RCC 7860 (cell line): Measurements from ENCODE around the gene EXOC7.
"Not testable (repeated sequence)": the region's sequence is repeated elsewhere in the genome, so short reads cannot be mapped to it uniquely, and the experiment has no call there.

Source experiments
- DNase-seq: peaks from one replicate; pipeline ENCODE4 v3.0.0-alpha.2; 2015; ENCODE audit warnings: low spot score
- FAIRE-seq: peaks from 2 replicates; lab custom pipeline; 2012; peaks lifted over from hg19 to GRCh38; lab: Jason Lieb, UNC

The EXOC7 gene

GRCh38 chr17:76089680-76090516 is 13.7 kb downstream of the EXOC7 start:
- FAIRE-seq = no peak

DNA sequence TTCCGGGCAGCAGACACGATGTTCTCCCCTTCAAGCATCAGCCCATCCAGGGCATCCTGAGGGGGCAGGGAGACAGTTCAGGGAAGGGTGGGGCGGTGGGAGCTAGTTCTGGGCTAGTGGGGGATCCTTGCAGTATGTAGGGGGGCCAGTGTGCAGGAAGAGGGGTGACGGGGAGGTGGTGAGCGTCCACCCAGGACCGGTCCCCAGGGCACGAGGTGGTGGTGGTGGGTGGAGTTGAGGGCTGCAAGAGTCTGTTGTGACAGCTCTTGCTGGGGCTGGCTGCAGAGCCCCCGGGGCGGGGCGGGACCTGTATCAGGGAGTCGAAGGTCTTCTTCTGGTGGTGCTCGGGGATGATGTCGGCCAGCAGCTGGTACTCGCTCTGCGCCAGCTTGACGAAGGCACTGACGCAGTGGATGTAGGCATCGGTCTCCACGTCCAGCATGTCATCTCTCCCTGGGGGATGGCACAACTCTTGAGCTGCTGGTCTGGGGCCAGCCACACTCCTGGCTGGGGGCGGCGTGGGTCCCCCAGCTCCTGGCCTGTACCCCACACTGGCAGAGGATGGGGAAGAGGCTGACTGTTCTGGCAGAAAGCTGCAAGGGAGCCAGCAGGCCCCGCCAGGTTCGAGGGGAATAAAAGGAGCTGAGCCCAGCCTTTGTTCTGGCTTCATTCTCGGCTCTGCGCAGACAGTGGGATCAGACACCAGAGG is 14.6 kb downstream of the EXOC7 start:
- FAIRE-seq (no peak), DNase-seq (no peak)

More at GRCh38 chr17:76089680-76090516, 13.7 kb downstream of the EXOC7 start:
- DNase-seq = no peak

- DNase-seq = no peak
- no peak for FAIRE-seq
These were observed 15.3 kb downstream of the EXOC7 start for GRCh38 chr17:76088041-76088867.

GRCh38 chr17:76087531-76087930 is 16.1 kb downstream of the EXOC7 start:
- no peak for FAIRE-seq
- no peak for DNase-seq

DNA sequence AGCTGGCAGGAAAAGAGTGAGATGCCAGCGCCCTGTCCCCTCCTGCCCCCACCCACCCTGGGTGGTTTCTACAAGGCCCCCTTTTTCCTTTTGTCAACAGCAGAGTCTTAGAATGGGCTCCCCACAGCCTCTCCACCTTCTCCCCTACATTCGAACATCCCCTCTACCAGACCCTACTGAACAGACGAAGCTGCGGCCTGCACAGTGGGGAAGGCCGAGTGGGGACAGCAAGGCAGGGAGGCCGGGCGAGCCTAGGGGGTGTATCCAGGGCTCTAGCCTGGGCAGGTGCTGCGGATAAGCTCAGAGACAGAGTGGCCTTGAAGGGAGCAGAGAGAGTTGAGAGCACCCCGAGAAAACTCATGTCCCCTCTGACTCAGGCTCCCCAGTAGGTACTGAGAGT is 17.2 kb downstream of the EXOC7 start:
- FAIRE-seq = no peak
- DNase-seq = no peak

- DNase-seq (no peak), FAIRE-seq (no peak)
These were observed 17.7 kb downstream of the EXOC7 start for GRCh38 chr17:76085731-76086366.

- no peak for FAIRE-seq
- no peak for DNase-seq
These were observed 18.4 kb downstream of the EXOC7 start for GRCh38 chr17:76085066-76085730.

GRCh38 chr17:76083536-76084182 is 19.9 kb downstream of the EXOC7 start:
- DNase-seq (no peak), FAIRE-seq (no peak)

DNA sequence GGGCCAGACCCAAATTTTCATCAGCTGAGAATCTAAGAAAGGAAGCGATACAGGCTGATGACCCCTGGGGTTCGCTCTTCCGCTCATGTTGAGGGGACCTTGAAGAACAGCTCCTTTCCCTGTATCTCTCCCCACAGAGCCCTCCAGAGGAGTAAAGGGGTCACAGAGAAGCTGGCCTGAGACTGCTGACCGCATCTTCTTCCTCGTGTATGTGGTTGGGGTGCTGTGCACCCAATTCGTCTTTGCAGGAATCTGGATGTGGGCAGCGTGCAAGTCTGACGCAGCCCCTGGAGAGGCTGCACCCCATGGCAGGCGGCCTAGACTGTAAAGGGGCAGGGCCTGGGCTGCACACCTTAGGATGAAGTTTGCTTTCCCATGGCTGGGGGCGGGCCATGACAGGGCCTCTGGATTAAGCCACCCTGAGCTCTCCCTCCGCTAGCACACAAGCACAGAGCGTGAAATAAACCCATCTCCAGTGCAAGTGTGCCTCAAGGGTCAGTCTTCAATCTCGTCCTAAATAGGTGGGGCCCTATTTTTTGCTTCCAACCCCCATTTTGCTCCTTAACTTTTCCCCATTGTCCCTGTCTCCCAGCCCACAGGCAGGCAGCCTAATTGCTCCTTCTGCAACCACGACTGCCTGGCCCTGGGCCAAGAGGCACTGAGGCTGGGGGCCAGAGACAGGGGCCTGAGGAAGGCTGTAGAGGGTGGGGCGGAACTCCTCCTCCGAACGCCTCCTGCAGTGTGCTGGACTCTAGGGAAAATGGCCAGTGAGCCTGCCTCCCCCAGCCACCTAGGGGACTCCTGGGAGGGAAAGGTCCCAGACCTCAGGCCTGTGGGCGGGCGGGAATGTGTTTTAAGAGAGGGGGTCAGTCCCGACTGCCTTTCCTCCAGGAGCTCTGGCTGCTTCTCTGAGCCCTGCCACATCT is 21.0 kb downstream of the EXOC7 start:
- FAIRE-seq = no peak
- DNase-seq = no peak

DNA sequence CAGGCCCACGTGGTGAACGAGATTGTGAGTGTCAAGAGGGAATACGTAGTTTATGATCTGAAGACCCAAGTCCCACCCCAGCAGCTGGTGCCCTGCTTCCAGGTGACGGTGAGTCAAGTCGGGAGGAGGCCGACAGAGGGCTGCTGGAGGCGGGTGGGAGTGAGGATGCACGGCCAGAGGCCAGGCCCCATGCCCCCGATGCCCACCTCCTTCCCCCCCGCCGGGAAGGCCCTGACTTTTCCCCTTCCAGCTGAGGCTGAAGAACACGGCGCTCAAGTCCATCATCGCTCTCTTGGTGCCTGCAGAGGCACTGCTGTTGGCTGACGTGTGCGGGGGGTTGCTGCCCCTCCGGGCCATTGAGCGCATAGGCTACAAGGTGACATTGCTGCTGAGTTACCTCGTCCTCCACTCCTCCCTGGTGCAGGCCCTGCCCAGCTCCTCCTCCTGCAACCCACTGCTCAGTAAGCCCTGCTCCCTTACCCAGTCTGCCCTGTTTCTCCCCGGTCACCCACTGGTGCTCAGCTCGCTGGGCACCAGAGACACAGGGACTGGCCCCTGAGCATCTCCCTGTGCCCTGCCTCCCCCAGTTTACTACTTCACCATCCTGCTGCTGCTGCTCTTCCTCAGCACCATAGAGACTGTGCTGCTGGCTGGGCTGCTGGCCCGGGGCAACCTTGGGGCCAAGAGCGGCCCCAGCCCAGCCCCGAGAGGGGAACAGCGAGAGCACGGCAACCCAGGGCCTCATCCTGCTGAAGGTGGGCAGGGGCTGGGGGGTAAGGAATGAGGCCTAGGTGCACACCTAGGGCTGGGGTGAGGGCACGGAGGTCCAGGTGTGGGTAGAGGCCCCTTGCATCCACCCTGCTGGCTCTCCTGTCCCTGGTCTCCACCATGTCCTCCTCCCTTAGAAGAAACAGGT is 22.0 kb downstream of the EXOC7 start:
- FAIRE-seq = no peak
- DNase-seq = no peak

DNA sequence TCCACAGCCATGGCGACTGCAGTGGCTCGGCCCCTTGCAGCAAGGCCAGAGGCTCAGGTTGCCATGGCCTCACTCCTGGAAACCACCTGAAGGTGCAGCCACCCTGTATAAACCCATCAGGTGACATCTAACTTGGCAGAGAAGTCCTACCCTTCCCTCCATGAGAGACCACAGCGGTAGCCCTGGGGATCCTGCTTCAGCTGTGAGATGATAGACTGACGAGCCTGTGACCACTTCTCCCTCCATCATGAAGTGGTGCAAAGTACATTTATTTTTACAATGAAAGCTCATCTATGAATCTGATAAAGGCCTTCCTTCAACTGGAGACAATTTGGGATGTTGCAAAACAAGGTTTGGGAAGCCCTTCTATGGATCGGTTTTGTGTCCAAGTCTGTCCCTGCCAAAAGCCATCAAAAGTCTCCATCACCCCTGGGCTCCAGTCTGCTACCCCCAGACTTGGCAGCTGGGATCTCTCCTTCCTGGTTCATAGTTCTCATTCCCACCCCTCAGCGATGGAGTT is 22.8 kb downstream of the EXOC7 start:
- no peak for DNase-seq
- no peak for FAIRE-seq

GRCh38 chr17:76079956-76080767 is 23.4 kb downstream of the EXOC7 start:
- no peak for FAIRE-seq
- DNase-seq = no peak

GRCh38 chr17:76079535-76079955 is 24.0 kb downstream of the EXOC7 start:
- DNase-seq (no peak), FAIRE-seq (no peak)

- DNase-seq (no peak), FAIRE-seq (no peak)
These were observed 24.6 kb downstream of the EXOC7 start, which contains the start of gene ZACN for GRCh38 chr17:76078860-76079534. Gene ZACN, plus strand, starts transcription at chr17:76079182. Its CDS starts 83 bp downstream, at chr17:76079265.

DNA sequence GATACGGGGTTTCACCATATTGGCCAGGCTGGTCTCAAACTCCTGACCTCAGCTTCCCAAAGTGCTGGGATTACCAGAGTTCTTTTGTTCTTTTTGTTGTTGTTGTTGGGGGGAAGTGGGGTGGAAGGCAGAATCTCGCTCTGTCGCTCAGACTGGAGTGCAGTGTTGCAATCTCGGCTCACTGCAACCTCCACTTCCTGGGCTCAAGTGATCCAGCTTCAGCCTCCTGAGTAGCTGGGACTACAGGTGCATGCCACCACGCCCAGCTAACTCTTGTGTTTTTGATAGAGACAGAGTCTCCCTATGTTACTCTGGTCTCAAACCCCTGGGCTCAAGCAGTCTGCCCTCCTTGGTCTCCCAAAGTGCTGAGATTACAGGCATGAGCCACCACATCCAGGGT is 25.2 kb downstream of the EXOC7 start:
- DNase-seq, FAIRE-seq: not testable (repeated sequence)

- no peak for DNase-seq
- no peak for FAIRE-seq
These were observed 25.9 kb downstream of the EXOC7 start for GRCh38 chr17:76077584-76078110.
